ENCODE results near the gene KRT17. TPM values are rescaled to one million over a fixed set of nuclear protein-coding genes. Genes with fewer than 3 reads are reported as not detected.
"Not testable (repeated sequence)": the region's sequence is repeated elsewhere in the genome, so short reads cannot be mapped to it uniquely, and the experiment has no call there.

Gene KRT17
- total and polyA plus RNA-seq, 10 of the 15 experiments (the other 5 are each of a cell fraction or from before 2014, with no cell fraction given) = 0.47 to 30.0 (median 2.5) TPM

DNA sequence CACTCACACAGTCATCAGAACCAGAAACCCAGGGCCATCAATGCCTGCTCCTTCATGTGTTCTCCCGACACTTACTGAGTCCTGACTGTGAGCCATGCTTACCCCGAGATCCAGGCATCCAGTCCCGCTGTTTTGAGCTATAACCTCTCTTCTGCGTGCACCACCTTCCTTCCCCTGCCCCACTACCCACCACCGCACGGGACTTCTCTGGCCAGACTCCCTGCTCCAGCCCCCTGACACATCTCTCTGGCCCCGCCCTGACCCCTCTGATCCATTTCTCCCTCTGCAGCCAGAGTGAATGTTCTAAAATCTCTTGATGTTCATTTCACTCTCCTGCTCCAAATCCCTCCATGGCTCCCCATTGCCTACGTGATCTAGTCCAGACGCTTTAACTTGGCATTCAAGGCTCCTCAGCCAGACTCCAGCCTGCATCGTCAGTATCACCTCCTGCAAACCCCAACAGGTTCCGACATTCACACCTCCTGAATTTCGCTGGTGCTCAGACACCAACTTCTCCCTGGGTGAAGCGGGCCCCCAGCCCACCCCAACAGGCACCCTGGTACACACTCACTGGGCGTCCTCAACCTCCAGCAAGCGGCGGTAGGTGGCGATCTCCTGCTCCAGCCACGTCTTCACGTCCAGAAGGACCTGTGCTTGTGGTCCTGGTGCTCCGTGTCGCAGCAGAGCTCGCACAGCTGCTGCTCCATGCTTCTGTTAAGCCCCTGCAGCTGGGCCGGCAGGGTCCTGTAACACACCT, 3.1 kb upstream of the KRT17 start:
- Histone ChIP-seq H3K4me1 (ENCODE audit: control insufficient read depth, insufficient read depth, low read length) (no peaks in the 10 kb centered on the region), H3K4me2 (ENCODE audit: control insufficient read depth, insufficient read depth) (no peak overlapping the region), H3K4me3 (no peak overlapping the region), H3K36me3 (ENCODE audit: control insufficient read depth in 2 of 2, insufficient read depth in 2 of 2, low read length in 1 of 2) (no peaks in the 10 kb centered on the region), H3K9me3 (replicated peaks; ENCODE audit: control insufficient read depth, insufficient read depth, low read length) (no peaks in the 10 kb centered on the region; the same call in 2 of the 3 replicates), H2AFZ (ENCODE audit: control insufficient read depth, low read depth, low read length) (no peak overlapping the region), H3K79me2 (ENCODE audit: control insufficient read depth, insufficient read depth, low read length) (no peaks in the 10 kb centered on the region), H4K20me1 (ENCODE audit: control insufficient read depth, insufficient read depth) (no peaks in the 10 kb centered on the region), H3K27me3 (replicated peaks in 1 of 2; ENCODE audit: control insufficient read depth in 2 of 2, insufficient read depth in 2 of 2, low read length in 1 of 2) (no peaks in the 10 kb centered on the region; a peak in 1 of 4 replicates), H3K9ac (ENCODE audit: control insufficient read depth, insufficient read depth, low read length) (no peak overlapping the region), H3K27ac (ENCODE audit: control insufficient read depth, insufficient read depth) (no peak overlapping the region)
- SMC1A ChIA-PET (ENCODE audit: uncharacterized antibody, unreplicated experiment) = no interaction called here
- ATAC-seq (no peak), DNase-seq (ENCODE audit: low read depth, low spot score) (no peak), FAIRE-seq (no peak)
- TF ChIP-seq, protein P1, sequence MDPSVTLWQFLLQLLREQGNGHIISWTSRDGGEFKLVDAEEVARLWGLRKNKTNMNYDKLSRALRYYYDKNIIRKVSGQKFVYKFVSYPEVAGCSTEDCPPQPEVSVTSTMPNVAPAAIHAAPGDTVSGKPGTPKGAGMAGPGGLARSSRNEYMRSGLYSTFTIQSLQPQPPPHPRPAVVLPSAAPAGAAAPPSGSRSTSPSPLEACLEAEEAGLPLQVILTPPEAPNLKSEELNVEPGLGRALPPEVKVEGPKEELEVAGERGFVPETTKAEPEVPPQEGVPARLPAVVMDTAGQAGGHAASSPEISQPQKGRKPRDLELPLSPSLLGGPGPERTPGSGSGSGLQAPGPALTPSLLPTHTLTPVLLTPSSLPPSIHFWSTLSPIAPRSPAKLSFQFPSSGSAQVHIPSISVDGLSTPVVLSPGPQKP (IDR thresholded peaks at IDR 0.05; ENCODE audit: low read depth, low read length) = no peak
- TF ChIP-seq STAT3 (IDR thresholded peaks at IDR 0.05; ENCODE audit: low read depth, low read length) (no peak), LARP7 (IDR thresholded peaks at IDR 0.05) (no peak), HDAC6 (IDR thresholded peaks at IDR 0.05; ENCODE audit: unreplicated experiment) (no peak)
- TF ChIP-seq, protein P2, sequence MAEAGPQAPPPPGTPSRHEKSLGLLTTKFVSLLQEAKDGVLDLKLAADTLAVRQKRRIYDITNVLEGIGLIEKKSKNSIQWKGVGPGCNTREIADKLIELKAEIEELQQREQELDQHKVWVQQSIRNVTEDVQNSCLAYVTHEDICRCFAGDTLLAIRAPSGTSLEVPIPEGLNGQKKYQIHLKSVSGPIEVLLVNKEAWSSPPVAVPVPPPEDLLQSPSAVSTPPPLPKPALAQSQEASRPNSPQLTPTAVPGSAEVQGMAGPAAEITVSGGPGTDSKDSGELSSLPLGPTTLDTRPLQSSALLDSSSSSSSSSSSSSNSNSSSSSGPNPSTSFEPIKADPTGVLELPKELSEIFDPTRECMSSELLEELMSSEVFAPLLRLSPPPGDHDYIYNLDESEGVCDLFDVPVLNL (IDR thresholded peaks at IDR 0.05; ENCODE audit: low read depth, low read length) = no peak
- RAD21 ChIA-PET (ENCODE audit: unreplicated experiment) = no interaction called here
- CTCF ChIA-PET = interaction anchor here (0.7 kb wide), 1 partner anchor 62 kb away, joined by 3 read pairs; no protein-coding TSS in a partner anchor
- BruUV-seq (replicated peaks) = no TSS peak
- 35% methylated on average over 22 of the region's 23 CpGs for WGBS (ENCODE audit: insufficient coverage, insufficient replicate concordance, low lambda C conversion rate, missing lambda C conversion rate)
- in situ Hi-C loops (cut with MboI) = no loop called here
- intact Hi-C loops (cut with micrococcal nuclease; ENCODE audit: unreplicated experiment) = no loop called here
- POLR2A ChIA-PET = no interaction called here

DNA sequence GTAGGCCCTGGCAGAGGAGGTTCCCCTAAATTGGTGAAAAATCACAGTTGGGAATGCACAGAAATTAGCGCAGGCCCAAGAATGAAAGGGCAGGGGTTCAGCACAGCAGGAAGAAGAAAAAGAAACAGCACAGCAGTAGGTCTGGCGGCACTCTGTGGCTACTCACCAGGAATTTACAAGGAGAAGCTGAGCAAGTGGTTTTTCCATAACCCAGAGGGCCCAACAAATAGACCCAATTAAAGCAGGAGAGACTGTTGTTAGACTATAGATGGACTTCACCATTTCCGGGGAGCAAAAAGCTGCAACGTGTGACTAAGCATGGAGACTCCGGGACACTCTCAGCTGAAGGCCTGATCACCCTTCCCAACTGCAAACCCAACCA, 2.5 kb upstream of the KRT17 start:
- RAD21 ChIA-PET (ENCODE audit: unreplicated experiment); POLR2A ChIA-PET; H3K4me2 ChIP-seq (ENCODE audit: control insufficient read depth, insufficient read depth); H3K79me2 ChIP-seq (ENCODE audit: control insufficient read depth, insufficient read depth, low read length); intact Hi-C loops (cut with micrococcal nuclease; ENCODE audit: unreplicated experiment); in situ Hi-C loops (cut with MboI); H3K27ac ChIP-seq (ENCODE audit: control insufficient read depth, insufficient read depth); ATAC-seq; H2AFZ ChIP-seq (ENCODE audit: control insufficient read depth, low read depth, low read length); FAIRE-seq; BruUV-seq (replicated peaks); SMC1A ChIA-PET (ENCODE audit: uncharacterized antibody, unreplicated experiment); DNase-seq (ENCODE audit: low read depth, low spot score); H3K4me1 ChIP-seq (ENCODE audit: control insufficient read depth, insufficient read depth, low read length); H3K9me3 ChIP-seq (replicated peaks; ENCODE audit: control insufficient read depth, insufficient read depth, low read length); H3K4me3 ChIP-seq; H3K9ac ChIP-seq (ENCODE audit: control insufficient read depth, insufficient read depth, low read length); H3K27me3 ChIP-seq (replicated peaks in 1 of 2; ENCODE audit: control insufficient read depth in 2 of 2, insufficient read depth in 2 of 2, low read length in 1 of 2); H3K36me3 ChIP-seq (ENCODE audit: control insufficient read depth in 2 of 2, insufficient read depth in 2 of 2, low read length in 1 of 2); H4K20me1 ChIP-seq (ENCODE audit: control insufficient read depth, insufficient read depth); CTCF ChIA-PET: not testable (repeated sequence)
- 42% methylated on average over 5 of the region's 5 CpGs for WGBS (ENCODE audit: insufficient coverage, insufficient replicate concordance, low lambda C conversion rate, missing lambda C conversion rate)

DNA sequence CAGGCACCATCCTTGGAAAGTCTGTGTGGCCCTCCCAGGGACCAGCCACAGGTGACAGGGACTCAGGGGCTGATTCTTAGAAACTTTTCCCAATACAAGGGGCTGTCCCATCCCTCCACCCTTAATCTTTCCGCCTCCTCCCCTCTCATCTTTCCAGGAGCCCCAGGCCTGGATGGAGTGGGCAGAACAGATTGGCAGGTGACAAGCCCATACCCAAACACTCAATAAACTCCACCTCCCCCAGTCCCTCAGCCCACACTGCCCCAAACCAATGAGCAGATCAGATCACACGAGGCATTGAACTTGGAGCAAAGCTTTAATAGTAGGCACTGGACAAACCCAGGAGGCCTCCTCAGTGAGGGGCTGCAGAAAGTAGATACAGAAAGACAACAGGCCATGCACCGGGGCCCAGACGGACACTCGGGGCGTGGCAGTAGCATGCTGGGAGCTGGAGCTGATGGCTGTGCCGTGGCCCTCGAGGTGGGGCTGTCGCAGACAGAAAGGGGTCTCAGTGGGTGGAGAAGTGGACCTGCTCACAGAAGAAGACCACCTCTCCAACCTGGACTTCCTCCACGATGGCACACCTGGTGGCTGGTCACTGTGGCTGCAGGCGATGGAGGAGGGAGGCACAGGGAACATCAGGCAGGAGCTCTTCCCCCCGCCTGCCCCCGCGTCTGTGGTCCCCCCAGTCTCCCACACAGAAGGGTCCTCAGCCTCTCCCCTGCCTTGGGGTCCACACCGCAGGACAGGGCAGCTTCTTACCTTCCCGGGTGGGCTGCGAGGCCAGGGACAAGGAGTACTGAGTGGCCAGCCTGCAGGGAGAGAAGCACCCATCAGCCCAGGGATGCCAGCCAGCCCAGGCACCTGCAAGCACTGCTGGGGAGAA, 1.9 kb upstream of the KRT17 start:
- POLR2A ChIA-PET; H3K4me2 ChIP-seq (ENCODE audit: control insufficient read depth, insufficient read depth); in situ Hi-C loops (cut with MboI); CTCF ChIA-PET; DNase-seq (ENCODE audit: low read depth, low spot score); RAD21 ChIA-PET (ENCODE audit: unreplicated experiment); BruUV-seq (replicated peaks); H2AFZ ChIP-seq (ENCODE audit: control insufficient read depth, low read depth, low read length); SMC1A ChIA-PET (ENCODE audit: uncharacterized antibody, unreplicated experiment); intact Hi-C loops (cut with micrococcal nuclease; ENCODE audit: unreplicated experiment); H3K9ac ChIP-seq (ENCODE audit: control insufficient read depth, insufficient read depth, low read length); H3K36me3 ChIP-seq (ENCODE audit: control insufficient read depth in 2 of 2, insufficient read depth in 2 of 2, low read length in 1 of 2); H3K27me3 ChIP-seq (replicated peaks in 1 of 2; ENCODE audit: control insufficient read depth in 2 of 2, insufficient read depth in 2 of 2, low read length in 1 of 2); H3K79me2 ChIP-seq (ENCODE audit: control insufficient read depth, insufficient read depth, low read length); H3K27ac ChIP-seq (ENCODE audit: control insufficient read depth, insufficient read depth); ATAC-seq; H3K9me3 ChIP-seq (replicated peaks; ENCODE audit: control insufficient read depth, insufficient read depth, low read length); H4K20me1 ChIP-seq (ENCODE audit: control insufficient read depth, insufficient read depth); H3K4me3 ChIP-seq; FAIRE-seq; H3K4me1 ChIP-seq (ENCODE audit: control insufficient read depth, insufficient read depth, low read length): not testable (repeated sequence)
- 28% methylated on average over 17 of the region's 17 CpGs for WGBS (ENCODE audit: insufficient coverage, insufficient replicate concordance, low lambda C conversion rate, missing lambda C conversion rate)
